ENCODE results near the gene IRX6. TPM values are rescaled to one million over a fixed set of nuclear protein-coding genes. Genes with fewer than 3 reads are reported as not detected.

Gene IRX6
- not detected for total RNA-seq

DNA sequence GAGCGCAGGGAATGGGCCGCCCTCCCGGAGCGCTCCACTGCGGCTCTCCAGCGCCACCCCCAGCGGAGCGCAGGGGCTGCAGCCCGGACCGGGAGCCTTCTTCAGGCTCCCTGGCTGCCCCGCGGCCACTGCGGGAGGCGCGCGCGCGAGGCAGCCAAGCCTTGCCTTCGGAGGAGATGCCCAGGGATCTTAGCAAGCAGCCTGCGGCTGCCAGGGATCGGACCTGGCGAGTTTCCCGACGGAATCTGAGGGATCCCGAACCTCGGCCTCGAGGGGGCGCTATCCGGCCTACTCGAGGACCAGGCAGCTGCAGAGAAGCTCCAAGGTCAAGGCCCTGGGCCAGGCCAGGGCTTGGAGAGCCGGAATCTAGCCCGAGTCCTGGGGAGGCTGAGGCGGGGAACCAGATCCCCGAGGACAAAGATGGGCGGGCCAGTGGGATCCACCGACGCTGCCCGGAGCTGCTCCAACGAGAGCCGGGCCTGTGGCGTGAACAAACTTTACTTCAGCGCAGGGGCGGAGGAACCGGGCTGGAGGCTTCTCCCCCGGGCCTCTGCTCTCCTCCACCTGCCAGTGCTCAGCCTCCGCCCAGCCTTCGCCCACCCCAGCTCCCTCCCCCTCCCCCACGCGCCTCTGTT, at the start of gene IRX6:
Gene IRX6 (plus strand): TSS at position 567 of the 635 bp plus-strand sequence. CDS start 889 bp downstream, outside the sequence.
- no peak for DNase-seq (ENCODE audit: low spot score)

GRCh38 chr16:55274391-55274790, 49.6 kb upstream of the IRX6 start:
- DNase-seq (ENCODE audit: low spot score): no peak

- no peak for DNase-seq (ENCODE audit: low spot score)
Measured at GRCh38 chr16:55275167-55275566, 48.8 kb upstream of the IRX6 start.

- no peak for DNase-seq (ENCODE audit: low spot score)
Measured at GRCh38 chr16:55275869-55276268, 48.1 kb upstream of the IRX6 start.

DNA sequence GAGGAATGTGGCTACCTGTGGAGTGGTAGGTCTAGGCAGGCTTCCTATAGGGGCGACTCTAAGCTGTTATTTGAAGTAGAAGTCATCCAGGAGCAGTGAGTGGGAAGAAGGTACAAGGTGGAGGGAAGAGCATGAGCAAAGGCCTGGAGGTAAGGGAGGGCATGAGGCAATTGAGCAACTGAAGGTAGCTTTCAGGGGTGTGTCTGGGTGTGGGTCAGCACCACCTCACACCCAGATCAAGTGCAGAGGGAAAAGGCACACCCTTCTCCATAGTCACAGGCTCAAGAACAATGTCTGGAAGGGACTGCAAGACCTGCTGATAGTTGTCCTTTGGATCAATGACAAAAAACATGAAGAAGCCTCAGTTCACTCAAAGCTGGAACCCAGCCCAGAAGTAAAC, 46.5 kb upstream of the IRX6 start:
- no peak for DNase-seq (ENCODE audit: low spot score)

DNA sequence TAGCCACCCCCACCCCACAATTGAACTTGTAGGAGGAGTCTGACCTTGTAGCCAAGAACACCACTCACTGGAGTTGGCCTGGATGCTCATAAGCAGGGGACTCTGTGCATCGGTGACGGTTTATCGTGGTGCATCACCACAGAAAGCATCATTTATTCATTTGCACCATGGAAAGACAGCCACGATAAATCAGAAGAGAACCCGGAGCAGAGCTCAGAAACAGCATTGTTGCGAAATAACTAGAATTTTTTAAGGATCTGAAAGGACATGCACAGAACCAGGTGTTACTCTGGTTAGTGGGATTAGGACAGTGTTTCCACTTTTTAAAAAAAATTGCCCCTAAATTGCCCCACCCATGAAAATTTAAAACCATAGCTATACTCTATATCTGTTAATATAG, 44.4 kb upstream of the IRX6 start:
- DNase-seq (ENCODE audit: low spot score): no peak

DNA sequence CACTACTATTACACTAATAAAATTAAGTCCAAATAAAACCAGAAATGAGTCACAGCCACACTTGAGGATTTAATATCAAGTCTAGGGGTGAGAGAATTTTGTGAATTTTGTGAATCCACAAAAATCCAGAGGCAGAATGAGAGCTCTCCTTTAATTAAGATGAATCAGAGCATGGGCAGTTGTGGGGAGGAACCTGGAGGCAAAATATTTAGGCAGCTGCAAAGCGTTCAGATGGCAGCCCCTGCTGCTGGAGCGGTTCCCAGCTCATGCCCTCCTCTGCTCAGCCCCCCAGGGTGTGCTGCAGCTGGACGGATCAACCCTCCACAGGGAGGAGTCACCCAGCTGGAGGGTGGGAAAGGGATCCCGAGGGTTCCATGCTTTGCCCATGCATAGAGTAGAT, 43.4 kb upstream of the IRX6 start:
- no peak for DNase-seq (ENCODE audit: low spot score)

DNA sequence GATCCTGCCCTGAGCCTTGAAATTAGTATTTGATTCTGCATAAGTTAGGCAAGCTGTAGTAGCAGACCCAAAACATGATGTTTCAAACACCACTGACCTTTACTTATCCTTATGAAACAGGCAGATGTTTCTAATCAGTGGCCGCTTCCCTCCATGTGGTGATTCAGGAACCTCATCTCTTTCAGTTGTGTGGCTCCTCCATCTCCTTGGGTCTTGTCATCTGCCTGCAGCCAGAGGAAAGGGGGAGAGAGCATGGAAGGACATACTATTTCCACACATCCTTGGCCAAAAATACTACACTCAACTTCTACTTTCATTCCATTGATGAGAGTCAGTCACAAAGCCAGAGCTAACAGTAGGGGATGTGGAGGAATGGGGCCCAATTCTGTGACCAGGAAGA, 41.6 kb upstream of the IRX6 start:
- DNase-seq (ENCODE audit: low spot score): no peak

DNA sequence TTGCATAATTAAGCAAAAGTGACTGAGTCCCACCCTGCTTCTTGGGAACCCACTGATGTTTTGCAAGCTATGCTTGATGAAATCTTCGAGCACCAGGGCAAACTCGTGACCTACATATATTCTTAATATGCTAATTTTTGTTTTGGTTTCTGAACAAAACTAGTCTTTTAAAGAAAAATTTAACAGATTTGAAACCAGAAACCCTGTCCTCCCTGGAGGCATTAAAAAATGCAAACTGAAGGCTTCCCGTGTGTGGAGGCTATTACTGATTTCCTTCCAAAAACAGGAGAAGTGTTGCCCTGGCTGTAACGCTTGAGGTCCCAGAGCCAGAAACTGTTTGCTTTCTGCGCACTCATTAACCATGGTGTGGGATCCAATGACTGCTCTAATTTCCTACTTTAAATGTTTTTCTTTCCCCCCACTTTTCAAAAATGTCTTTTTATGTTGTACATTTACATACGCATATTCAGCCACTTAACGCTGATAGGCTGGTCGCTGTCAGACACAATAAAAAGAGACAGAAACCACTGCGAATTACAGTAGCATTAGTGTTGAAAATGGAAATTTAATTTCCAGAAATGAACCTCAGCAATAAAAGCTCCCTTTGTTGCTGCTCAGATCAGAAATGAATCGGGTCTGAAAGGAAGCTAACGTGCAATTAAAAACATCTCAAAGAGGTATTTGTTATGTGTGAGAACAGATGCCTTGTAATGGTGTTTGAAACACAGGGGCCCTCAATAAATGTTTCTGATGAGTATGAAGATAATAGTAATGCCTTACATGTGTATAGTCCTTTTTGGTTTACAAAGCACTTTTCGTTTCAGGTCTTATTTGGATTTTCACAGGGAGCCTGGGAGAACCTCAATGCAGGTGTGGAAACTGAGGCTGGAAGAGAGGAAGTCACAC, 39.9 kb upstream of the IRX6 start:
- no peak for DNase-seq (ENCODE audit: low spot score)

- no peak for DNase-seq (ENCODE audit: low spot score)
Measured at GRCh38 chr16:55284718-55285099, 39.3 kb upstream of the IRX6 start.

- DNase-seq (ENCODE audit: low spot score): no peak
Measured at GRCh38 chr16:55285586-55285985, 38.4 kb upstream of the IRX6 start.

DNA sequence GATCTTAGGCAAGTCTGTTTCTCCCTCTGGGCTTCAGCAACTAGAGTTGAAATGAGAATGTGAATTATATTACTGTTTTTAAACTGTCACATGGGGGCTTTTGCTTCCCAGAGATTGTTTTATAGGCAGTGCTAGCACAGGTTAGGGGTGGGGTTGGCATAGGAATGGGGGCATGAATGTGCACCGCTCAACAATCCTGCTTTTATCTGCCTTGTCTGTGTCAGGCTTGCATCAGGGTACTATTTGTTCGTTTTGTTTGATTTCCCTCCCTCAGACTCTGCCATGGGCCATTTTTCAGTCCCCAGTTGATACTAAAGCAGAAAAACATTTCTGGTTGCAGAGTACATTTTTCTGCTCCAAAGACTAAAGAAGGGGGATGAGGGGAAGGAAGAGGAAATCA, 34.6 kb upstream of the IRX6 start:
- no peak for DNase-seq (ENCODE audit: low spot score)

DNA sequence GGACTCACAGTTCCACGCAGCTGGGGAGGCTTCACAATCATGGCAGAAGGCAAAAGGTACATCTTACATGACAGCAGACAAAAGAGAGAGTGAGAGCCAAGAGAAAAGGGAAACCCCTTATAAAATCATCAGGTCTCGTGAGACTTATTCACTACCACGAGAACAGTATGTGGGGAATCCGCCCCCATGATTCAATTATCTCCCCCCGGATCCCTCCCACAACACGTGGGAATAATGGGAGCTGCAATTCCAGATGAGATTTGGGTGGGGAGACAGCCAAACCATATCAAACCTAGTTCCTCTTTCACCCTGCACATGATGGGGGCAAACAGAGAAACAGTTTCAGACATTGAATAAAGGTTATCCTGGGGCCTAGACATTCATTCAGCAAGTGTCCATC, 32.2 kb upstream of the IRX6 start:
- no peak for DNase-seq (ENCODE audit: low spot score)

- DNase-seq (ENCODE audit: low spot score): no peak
Measured at GRCh38 chr16:55292491-55292890, 31.5 kb upstream of the IRX6 start.

GRCh38 chr16:55294129-55294528, 29.9 kb upstream of the IRX6 start:
- DNase-seq (ENCODE audit: low spot score): no peak

DNA sequence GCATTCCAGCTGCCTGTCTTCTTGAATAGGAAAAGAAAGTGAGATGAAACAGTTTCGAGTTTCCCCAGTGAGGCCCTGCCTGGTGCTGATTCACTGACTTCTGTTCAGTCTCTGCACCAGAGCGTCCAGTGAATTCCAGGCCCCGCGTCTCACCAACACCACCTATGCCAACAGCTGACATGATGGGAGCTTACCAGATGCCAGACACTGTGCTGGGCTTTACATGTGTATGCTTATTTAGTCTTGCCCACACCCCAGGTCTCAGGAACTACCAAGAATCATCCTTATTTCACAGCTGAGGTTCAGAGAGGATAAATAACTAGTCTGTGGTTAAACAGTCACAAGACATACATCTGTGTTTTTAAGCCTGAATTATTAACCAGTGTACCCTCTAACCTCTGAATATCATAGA, 29.1 kb upstream of the IRX6 start:
- no peak for DNase-seq (ENCODE audit: low spot score)

DNA sequence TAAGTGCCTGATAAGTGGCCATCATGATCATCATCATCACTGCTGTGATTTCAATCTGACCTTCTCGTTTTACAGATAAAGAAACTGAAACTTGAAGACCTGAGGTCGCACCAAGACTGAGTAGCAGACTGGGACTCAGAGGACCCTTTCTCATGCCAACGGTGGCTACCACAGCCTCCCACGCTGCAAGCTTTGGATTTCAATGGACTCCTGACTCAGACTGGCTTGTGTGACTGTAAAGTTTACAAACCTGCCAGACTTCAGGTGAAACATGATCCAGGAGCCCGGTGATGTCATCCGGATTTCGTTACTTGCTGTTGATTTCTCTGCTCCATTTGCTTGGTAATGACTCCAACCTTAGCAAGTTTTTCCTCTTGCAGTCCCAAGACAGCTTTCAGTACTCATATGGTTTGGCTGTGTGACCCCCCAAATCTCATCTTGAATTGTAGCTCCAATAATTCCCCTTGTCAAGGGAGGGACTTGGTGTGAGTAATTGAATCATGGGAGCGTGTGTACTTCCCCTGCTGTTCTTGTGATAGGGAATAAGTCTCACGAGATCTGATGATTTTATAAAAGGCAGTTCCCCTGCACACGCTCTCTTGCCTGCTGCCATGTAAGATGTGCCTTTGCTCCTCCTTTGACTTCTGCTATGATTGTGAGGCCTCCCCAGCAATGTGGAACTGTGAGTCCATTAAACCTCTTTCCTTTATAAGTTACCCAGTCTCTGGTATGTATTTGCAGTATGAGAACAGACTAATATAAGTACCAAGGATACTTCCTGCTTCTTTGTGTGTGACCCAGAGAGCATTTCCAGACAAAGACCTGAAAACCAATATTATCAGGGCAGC, 26.7 kb upstream of the IRX6 start:
- DNase-seq (ENCODE audit: low spot score): no peak

- DNase-seq (ENCODE audit: low spot score): no peak
Measured at GRCh38 chr16:55297910-55298479, 26.0 kb upstream of the IRX6 start.

GRCh38 chr16:55301385-55302008, 22.5 kb upstream of the IRX6 start:
- no peak for DNase-seq (ENCODE audit: low spot score)

GRCh38 chr16:55302635-55303034, 21.4 kb upstream of the IRX6 start:
- no peak for DNase-seq (ENCODE audit: low spot score)

GRCh38 chr16:55308973-55309372, 15.0 kb upstream of the IRX6 start:
- no peak for DNase-seq (ENCODE audit: low spot score)

GRCh38 chr16:55322327-55322726, 1.7 kb upstream of the IRX6 start:
- DNase-seq (ENCODE audit: low spot score): no peak

Measured in ureter (tissue), 1 donor.